Measurements from ENCODE around the gene ASTL.

Gene ASTL

DNA sequence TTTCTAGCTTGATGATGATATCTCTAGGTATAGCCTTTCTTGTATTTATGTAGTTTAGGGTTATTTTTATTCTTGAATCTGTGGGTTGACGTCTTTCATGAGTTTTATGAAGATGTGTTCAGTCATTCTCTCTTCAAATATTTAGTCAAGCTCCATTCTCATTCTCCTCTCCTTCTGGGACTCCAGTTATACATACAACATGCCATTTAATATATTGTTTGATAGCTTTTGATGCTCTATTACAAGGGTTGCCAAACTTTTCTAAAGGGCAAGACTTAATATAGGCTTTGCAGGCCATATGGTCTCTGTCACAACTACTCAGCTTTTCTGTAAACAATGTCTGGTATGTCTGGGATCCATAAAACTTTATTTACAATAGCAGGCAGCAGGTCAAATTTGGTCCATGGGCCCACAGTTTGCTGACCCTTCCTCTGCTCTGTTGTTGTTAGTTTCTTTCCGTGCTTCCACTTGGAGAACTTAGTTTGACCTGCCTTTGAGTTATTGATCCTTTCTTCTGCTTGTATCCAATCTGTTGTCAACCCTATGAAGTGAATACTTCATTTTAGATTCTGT lies 63.0 kb downstream of the ASTL start:
- no peak for DNase-seq

DNA sequence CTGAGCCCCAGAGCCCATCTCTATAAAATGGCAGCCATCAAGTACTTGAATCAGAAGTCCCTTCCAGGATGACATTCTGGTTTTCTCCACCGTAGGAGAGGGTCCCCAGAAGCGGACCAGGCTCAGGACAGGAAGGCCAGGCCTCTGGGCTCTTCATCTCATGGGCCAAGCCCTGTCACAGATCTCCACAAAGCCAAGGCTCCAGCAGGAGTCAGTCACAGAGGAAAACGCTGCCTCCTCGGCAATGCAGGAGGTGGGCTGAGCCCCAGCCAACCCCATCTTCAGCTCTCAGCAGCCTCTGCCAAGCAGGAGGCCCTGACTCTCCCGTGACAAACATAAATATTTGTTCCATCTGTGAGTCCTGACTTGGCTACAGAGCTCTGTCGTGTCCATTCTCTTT lies 64.1 kb downstream of the ASTL start:
- no peak for DNase-seq

DNA sequence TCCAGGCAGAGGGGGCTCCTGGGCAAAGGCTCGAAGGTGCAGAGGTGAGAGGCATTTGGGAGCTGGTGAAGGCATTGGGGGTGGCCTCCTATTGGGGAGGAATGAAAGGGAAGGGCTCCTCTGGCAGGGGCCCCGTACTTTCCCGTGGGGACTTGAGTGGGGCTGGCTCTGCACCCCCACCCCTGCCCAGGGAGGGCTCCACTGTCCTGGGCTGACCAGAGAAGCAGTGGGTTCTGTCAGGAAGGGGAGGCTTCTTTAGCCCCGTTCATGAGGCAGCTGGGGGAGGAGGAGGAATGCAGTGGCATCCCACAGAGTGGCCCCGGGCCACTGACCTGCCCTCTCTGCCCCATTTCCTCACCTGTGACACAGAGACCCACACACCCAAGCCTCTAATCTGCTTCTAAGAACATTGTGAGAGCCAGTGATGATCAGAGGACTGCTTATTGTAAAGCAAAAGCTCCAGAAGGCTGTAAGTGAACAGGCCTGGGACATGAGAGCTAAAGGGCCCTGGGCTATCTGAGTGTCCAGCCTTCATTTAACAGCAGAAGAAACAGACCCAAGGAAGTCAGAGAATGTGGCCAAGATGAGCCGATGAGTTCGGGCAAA lies 65.0 kb downstream of the ASTL start:
- DNase-seq: no peak

All from stimulated activated CD4-positive, alpha-beta T cell treated with anti-CD3 and anti-CD28 coated beads, Interleukin-1b, Interleukin-23, amount 100 ng/mL, for 48 hours (primary cell).